GM18858 (cell line): Measurements from ENCODE around the gene WHRN.

Source experiments
- ATAC-seq: cut with Tn5 transposase; IDR thresholded peaks from one replicate; pipeline ENCODE4 v1.9.1; 2021; ENCODE audit not compliant: unreplicated experiment

Gene WHRN

DNA sequence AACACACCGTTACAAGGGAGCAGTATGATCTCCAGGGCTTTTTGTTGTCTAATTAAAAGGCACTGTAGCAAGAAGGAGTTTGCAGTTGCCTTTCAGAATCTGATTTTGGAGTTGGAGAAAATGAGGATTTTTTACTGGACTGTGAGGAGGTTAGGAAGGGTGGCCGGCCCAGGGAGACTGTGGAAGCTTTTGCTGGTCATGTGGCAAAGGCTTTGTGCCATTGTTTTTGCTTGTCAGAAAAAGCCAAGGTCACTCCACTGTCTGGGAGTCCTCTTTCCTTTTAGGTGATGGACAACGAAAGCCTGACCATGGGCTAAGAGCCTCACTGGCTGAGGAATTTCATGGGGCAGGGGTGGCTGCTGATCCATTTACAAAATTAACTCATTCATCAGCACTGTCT lies 10.3 kb upstream of the WHRN start:
- ATAC-seq: no peak

DNA sequence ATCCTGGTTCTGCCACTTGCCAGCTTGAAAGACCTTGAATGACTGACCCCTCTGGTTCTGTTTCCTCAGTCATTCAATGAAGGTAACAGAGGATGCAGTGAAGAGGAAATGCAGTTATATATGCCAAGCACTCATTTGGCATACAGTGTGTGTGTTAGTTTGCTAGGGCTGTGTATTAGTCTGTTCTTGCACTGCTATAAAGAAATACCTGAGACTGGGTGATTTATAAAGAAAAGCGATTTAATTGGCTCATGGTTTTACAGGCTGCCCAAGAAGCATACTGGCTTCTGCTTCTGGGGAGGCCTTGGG lies 8.6 kb upstream of the WHRN start:
- ATAC-seq: no peak

DNA sequence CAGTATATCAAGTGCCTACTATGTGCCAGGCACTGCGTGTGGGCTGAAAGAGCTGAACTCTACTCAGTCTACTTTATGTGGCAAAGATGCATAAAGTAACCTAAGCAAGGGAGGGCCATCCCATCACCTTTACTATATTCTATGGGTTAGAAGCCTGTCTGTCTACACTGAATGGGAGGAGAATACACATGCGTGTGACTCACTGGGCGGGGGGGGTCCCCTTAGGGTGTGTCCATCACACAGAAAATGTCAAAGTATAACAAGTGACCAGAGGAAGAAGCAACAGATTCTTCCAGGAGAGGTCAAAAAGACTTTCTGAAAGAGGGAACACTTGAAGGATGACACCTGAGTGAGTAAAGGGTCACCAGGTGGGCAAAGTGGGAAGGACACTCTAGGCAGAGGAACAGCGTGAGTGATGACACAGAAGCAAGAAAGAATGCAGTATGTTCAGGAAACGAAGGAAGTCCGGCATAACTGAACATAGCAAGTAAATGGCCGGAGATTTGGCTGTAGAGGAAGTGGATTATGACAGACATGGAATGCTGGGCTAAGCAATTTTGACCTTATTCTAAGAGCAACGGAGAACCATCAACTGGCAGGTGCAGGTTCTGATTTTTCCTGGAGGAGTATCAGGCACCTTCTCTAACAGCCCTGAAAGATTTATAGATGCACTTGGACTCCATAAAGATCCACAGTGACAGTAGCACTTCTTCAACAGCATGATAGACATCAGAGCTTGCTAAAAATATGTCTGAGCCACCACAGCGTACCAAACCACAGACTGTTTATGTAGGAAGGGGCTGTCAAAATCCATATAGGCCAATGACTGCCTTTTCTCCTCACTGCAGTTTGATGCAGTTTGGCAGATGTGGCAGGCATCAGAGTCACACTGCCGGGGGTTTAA lies 8.0 kb upstream of the WHRN start:
- ATAC-seq: no peak

DNA sequence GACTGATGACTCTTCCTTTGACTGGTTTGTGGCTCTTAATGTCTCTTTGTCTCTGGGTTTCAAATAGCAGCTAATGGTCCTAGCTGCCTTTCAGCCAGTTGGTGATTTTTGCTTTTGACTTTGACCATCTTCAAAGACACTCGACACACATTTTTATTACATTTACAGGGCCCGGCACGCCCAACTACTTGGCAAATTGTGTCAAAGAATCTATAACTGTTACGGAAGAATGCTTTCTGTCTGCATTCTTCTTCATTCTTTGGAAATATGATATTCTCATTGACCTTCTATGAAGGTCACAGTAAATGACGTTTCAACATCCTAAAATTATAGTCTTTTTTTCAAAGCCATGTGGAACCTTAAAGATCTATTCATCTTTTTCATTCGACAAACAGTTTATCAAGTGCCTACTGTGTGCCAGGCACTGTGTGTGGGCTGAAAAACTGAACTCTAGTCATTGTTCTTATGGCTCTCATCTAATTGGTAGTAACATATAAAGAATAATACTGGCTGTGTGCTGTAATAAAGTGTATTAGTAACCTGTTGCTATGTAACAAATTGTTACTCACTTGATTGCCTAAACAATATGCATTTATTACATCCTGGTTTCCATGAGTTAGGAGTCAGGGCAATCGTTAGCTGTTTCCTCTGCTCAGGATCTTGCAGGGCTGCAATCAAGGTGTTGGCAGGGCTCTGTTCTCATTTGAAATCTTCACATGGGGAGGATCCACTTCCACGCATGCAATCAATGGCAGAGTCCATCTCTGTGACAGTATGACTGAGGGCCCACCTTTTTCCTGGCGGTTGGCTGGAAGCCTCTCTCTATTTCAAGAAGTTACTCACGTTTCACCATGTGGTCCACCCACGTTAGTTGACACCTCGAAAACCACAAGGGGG lies 7.0 kb upstream of the WHRN start:
- ATAC-seq: no peak

DNA sequence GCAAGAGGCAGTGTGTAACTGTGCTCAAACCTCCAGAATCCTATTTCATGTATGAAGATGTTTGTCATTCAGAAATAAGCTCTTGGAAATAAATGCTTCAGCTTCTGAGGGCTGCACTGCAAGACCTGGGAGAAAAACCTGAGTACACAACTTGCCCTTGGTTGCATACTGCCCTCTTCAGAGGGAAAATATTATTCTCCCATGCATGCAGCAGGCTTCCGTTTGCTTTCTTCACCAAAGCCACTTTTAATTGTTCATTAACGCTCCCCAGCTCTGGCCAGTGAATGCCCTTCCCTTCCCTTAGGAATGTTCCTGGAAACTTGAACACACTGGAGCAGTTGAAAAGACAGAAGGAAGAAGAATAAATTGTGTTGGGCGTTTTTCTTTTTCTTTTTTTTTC lies 2.5 kb upstream of the WHRN start:
- no peak for ATAC-seq

DNA sequence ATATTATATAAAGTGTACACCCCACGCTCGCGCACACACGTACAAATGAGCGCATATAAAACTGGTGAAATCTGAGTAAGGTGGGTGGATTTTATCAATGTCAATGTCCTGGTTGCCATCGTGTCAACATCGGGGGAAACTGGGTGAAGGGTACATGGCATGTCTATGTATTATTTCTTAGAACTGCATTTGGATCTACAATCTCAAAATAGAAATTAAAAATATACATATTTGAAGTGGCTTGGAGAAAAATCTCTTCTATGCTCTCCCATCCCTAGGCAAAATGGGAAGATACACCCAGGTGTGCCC lies 763 bp upstream of the WHRN start:
- no peak for ATAC-seq

DNA sequence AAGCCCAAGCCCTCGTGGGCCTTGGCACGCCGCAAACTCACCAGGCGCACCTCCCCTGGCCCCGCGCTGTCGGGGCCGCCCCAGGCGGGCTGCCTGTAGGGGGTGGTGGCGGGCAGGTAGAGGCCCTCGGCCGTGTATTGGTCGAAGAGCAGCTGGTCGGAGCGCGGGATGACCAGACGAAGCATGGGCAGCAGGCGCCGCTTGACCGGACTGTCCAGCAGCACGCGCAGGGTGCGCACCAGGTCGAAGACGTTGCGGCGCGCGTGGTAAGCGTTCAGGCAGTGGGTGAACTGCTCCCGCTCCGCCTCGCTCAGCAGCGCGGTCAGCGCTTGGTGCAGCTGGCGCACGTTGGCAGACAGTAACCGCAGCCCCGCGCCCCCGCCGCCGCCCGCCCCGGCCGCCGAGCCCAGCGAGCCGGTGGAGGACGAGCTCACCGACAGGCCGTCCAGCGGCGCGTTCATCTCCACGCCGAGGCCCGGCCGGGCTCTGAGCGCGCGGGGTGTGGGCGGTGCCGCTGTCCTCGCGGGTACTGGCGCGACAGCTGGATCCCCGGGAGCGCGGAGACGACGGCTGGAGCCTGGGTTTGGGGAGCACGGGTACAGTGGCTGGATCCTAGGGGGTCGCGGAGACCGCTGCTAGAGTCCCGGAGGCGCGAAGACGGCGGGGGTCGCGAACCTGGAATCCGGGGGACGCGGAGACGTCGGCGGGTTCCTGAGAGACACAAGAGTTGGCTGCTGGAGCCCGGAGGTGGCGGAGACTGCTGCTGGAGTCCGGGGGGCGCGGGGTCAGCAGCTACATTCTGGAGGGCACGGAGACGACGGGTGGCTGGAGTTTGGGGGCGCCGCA lies 709 bp downstream of the WHRN start:
- no peak for ATAC-seq

- ATAC-seq: no peak
Observed at GRCh38 chr9:114503522-114504340, 1.5 kb downstream of the WHRN start.

DNA sequence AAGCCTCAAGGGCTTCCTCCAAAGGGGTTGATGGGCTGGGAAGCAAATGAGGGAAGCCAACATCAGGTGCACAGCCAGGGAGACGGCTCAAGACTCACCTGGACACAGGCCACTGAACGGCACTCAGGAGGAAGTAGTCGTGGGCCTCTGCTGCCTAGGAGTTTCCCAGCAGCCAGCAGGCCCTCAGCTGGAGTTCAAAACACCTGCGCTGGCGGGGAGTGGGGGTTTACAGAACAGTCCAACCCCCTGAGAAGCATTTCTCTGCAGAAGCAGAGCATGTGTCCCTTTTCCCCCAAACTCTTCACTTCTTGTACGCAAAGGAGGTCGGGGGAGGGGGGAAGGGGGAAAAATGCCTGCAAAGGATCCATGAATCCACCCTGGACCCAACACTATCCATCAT lies 2.3 kb downstream of the WHRN start:
- ATAC-seq: no peak

- ATAC-seq: no peak
Observed at GRCh38 chr9:114501796-114502682, 3.2 kb downstream of the WHRN start.

- ATAC-seq: no peak
Observed at GRCh38 chr9:114500697-114501292, 4.5 kb downstream of the WHRN start.

DNA sequence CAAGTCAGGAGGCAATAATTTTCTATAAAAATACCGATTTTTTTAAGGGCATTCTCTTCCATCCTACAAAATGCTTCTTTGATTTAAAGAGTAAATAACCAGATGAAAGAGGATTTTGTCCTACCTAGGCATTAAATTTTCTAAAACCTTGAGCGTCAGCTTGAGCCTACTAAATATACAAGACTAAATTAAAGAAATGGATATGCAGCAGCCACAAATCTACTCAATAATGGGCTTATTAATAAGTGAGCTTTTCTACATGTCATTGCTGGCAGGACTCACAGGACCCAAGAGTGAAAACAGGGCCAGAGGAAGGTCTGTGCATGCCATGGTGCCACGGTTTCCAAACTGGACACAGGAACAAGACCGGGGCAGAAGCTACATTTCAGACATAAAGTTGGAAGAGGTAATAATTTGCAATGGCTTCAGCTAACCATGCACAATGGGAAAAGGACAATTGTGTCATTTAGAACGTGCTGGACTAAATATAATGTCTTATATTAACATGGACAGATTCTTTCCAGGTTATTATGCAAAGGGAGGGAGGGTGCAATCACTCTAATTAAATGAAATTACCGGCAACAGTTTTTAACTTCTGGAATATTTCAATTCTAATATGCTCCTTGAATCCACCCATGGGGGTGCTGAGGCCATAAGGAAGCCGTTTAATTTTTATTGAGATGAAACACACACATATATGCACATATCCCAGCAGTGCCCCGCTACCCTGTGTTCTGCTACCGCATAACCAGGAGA lies 5.2 kb downstream of the WHRN start:
- no peak for ATAC-seq

GRCh38 chr9:114499528-114499927 lies 5.7 kb downstream of the WHRN start:
- no peak for ATAC-seq

DNA sequence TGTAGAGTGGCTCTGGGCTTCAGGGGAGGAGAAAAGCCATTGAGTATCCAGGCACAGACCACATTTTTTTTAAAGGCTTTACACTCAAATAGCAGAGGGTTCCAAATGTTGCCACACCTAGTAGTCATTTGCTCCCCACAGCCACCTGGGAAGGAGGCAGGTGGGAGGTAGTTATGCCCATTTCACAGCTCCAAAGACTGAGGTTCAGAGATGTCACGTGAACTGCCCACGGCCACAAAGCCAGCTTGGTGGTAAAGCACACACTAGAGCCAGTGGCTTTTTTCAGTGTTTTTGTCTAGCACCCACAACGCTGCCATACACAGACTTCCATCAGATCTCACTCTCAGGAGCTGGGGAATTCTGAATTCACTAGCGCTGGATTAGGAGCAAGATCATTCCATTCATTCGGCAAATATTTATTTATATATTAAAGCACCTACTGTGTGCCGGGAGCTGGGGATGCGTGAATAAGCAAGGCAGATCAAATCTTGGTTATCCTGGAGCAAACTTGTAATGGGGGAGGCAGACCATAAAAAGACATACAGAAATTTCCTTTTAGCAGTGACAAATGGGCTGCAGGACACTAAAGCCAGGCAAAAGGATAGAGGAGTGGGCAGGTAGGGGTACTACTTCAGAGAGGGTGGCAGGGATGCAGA lies 7.4 kb downstream of the WHRN start:
- no peak for ATAC-seq

DNA sequence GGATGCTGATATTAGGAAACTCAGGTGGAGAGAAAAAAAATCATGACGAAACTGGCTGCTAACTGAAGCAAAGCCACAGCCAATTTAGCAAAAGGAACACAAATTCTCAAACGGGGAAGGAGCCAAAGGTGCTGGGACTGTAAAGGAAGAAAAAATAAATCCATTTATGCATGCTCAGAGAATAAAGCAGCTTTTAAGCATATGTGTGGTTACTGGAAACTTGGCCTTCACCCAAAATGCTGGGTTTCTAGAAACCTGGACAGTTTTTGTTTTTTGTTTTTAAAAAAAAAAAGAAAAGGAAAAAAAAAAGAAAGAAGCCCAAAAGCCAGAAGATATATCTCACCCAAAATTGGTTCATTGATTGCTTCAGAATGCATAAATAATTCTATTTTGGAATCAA lies 8.0 kb downstream of the WHRN start:
- no peak for ATAC-seq

DNA sequence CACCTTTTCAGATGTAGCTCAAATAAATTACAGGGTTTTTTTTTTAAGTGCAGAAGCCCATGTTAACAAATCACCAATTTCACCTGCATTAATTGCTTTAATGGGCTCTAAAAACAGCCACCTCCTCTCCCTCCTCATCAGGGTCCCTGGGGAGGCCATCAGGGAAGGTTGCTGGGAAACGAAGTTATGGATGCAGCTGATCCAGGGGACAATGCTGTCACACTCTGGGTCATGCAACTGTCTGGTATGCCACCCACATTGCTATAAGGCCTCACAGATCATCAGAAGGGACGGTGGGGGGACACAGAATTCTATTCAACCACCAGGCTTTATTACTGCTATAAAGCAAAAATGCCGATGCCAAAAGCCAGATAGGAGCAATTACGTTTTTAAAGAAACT lies 9.3 kb downstream of the WHRN start:
- no peak for ATAC-seq

DNA sequence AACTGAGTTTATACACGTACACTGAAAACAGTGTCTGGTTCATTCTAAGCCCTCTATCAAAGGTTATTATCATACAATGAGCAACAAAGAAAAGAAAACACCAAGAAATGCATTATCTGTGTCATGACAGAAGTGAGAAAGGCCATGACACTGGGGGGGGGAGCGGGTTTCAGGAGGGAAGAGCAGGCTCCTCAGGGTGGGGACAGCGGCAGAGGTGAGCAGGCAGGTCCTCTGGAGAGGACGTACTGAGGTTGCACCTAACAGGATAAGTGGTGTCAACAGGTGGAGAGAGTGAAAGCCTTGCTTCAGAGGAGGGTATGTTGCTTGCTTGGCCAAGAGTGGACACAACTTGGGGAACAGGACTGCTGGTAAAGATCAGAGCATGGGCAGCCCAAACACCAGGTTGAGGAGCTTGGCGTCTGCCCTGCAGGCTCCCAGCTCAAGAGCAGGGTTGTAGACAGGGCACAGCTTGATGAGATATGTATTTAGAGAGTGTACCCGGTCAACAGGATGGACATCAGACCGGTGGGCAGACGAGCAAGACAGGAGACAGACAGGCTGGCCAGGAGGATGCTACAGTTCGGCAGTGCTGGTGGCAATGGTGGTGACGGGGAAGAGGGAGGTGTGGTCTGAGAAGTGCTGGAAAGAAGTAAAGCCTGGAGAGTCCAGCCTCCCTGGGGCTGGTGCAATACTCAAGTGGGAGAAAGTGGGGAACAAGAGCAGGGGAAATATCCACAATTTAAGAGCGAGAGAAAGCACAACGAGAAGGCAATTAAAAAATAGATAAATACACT lies 10.3 kb downstream of the WHRN start:
- ATAC-seq: no peak
